Measurements from ENCODE around the gene KIAA0513.
"Not testable (repeated sequence)": the region's sequence is repeated elsewhere in the genome, so short reads cannot be mapped to it uniquely, and the experiment has no call there.

The KIAA0513 gene

GRCh38 chr16:85051067-85051581, 23.5 kb downstream of the KIAA0513 start:
- Histone ChIP-seq H3K36me3 (ENCODE audit: control insufficient read depth, insufficient read depth, low read length) (no peaks in the 10 kb centered on the region), H3K27me3 (replicated peaks; ENCODE audit: control insufficient read depth, insufficient read depth, low read length) (no peaks in the 10 kb centered on the region; the same call in 1 of the 2 replicates), H3K4me3 (replicated peaks; ENCODE audit: low read depth, low read length) (no peak overlapping the region)
- DNase-seq (ENCODE audit: extremely low read depth, insufficient read length) = no peak
- no peak for TF ChIP-seq CTCF (IDR thresholded peaks at IDR 0.05; ENCODE audit: insufficient read depth, low read length, poor library complexity, severe bottlenecking)

GRCh38 chr16:85051683-85052082, 24.1 kb downstream of the KIAA0513 start:
- Histone ChIP-seq H3K36me3 (ENCODE audit: control insufficient read depth, insufficient read depth, low read length) (no peaks in the 10 kb centered on the region), H3K27me3 (replicated peaks; ENCODE audit: control insufficient read depth, insufficient read depth, low read length) (no peaks in the 10 kb centered on the region; the same call in 1 of the 2 replicates), H3K4me3 (replicated peaks; ENCODE audit: low read depth, low read length) (no peak overlapping the region)
- no peak for DNase-seq (ENCODE audit: extremely low read depth, insufficient read length)
- TF ChIP-seq CTCF (IDR thresholded peaks at IDR 0.05; ENCODE audit: insufficient read depth, low read length, poor library complexity, severe bottlenecking) = no peak

- no peak for TF ChIP-seq CTCF (IDR thresholded peaks at IDR 0.05; ENCODE audit: insufficient read depth, low read length, poor library complexity, severe bottlenecking)
- H3K36me3 ChIP-seq (ENCODE audit: control insufficient read depth, insufficient read depth, low read length) = no peaks in the 10 kb centered on the region
- H3K4me3 ChIP-seq (replicated peaks; ENCODE audit: low read depth, low read length) = no peak overlapping the region
- DNase-seq (ENCODE audit: extremely low read depth, insufficient read length) = no peak
- no peaks in the 10 kb centered on the region; the same call in 1 of the 2 replicates for H3K27me3 ChIP-seq (replicated peaks; ENCODE audit: control insufficient read depth, insufficient read depth, low read length)
Observed at GRCh38 chr16:85052536-85052935, 24.9 kb downstream of the KIAA0513 start.

GRCh38 chr16:85054321-85054720, 26.7 kb downstream of the KIAA0513 start:
- not testable (repeated sequence) for H3K4me3 ChIP-seq (replicated peaks; ENCODE audit: low read depth, low read length); H3K27me3 ChIP-seq (replicated peaks; ENCODE audit: control insufficient read depth, insufficient read depth, low read length); DNase-seq (ENCODE audit: extremely low read depth, insufficient read length); H3K36me3 ChIP-seq (ENCODE audit: control insufficient read depth, insufficient read depth, low read length)

- DNase-seq (ENCODE audit: extremely low read depth, insufficient read length) = no peak
- Histone ChIP-seq H3K27me3 (replicated peaks; ENCODE audit: control insufficient read depth, insufficient read depth, low read length) (no peaks in the 10 kb centered on the region; the same call in 1 of the 2 replicates), H3K36me3 (ENCODE audit: control insufficient read depth, insufficient read depth, low read length) (no peaks in the 10 kb centered on the region), H3K4me3 (replicated peaks; ENCODE audit: low read depth, low read length) (no peak overlapping the region; the same call in 1 of the 2 replicates)
- TF ChIP-seq CTCF (IDR thresholded peaks at IDR 0.05; ENCODE audit: insufficient read depth, low read length, poor library complexity, severe bottlenecking) = no peak
Observed at GRCh38 chr16:85054948-85055492, 27.4 kb downstream of the KIAA0513 start.

GRCh38 chr16:85055493-85056210, 28.1 kb downstream of the KIAA0513 start:
- DNase-seq (ENCODE audit: extremely low read depth, insufficient read length) = peak; percentile 64
- TF ChIP-seq CTCF (IDR thresholded peaks at IDR 0.05; ENCODE audit: insufficient read depth, low read length, poor library complexity, severe bottlenecking) = no peak
- no peaks in the 10 kb centered on the region for H3K36me3 ChIP-seq (ENCODE audit: control insufficient read depth, insufficient read depth, low read length)
- H3K27me3 ChIP-seq (replicated peaks; ENCODE audit: control insufficient read depth, insufficient read depth, low read length) = no peaks in the 10 kb centered on the region; the same call in 1 of the 2 replicates
- peak overlapping the region; percentile 23; the same call in 1 of the 2 replicates for H3K4me3 ChIP-seq (replicated peaks; ENCODE audit: low read depth, low read length)
